ENCODE measurements around the gene FBXO36. TPM values are rescaled to one million over a fixed set of nuclear protein-coding genes. Genes with fewer than 3 reads are reported as not detected.

Gene FBXO36
- total RNA-seq, 1 donor from 2014 or later = 0.72 TPM

- no peak for DNase-seq (ENCODE audit: low spot score)
Measured at GRCh38 chr2:230048010-230048671, 125.8 kb downstream of the FBXO36 start.

GRCh38 chr2:230050136-230050535 is 127.8 kb downstream of the FBXO36 start:
- DNase-seq (ENCODE audit: low spot score) = no peak

- DNase-seq (ENCODE audit: low spot score) = no peak
Measured at GRCh38 chr2:230052299-230052698, 130.0 kb downstream of the FBXO36 start.

- peak; percentile 7 for DNase-seq (ENCODE audit: low spot score)
Measured at GRCh38 chr2:230053753-230054478, 131.6 kb downstream of the FBXO36 start.

- no peak for DNase-seq (ENCODE audit: low spot score)
Measured at GRCh38 chr2:230060672-230061293, 138.5 kb downstream of the FBXO36 start.

Other genes with a start within 250 kb of the FBXO36 start
- gene DNER, start 207.9 kb upstream of the FBXO36 start, total RNA-seq (ENCODE audit: insufficient read depth, low replicate concordance) = 4.1 TPM
- gene TRIP12, start 494 bp upstream of the FBXO36 start, total RNA-seq (ENCODE audit: insufficient read depth, low replicate concordance) = 206 TPM
- gene SLC16A14, start 146.4 kb downstream of the FBXO36 start, total RNA-seq (ENCODE audit: insufficient read depth, low replicate concordance) = 1.7 TPM